Measurements from ENCODE around the gene HHEX. TPM values are rescaled to one million over a fixed set of nuclear protein-coding genes. Genes with fewer than 3 reads are reported as not detected.
"Not testable (repeated sequence)": the region's sequence is repeated elsewhere in the genome, so short reads cannot be mapped to it uniquely, and the experiment has no call there.

The HHEX gene
- total RNA-seq, 1 donor from 2014 or later: not detected

GRCh38 chr10:92735938-92736337, 46.2 kb downstream of the HHEX start:
- H3K4me3 Mint-ChIP-seq (ENCODE audit: unreplicated experiment): no peak overlapping the region
- Histone ChIP-seq H3K36me3 (ENCODE audit: insufficient read depth, low read length) (no peaks in the 10 kb centered on the region), H3K27me3 (ENCODE audit: insufficient read depth, low read length) (no peaks in the 10 kb centered on the region), H3K27ac (ENCODE audit: low read depth, low read length) (no peak overlapping the region), H3K9me3 (ENCODE audit: insufficient read depth, low read depth, low read length) (no peaks in the 10 kb centered on the region), H3K4me1 (ENCODE audit: insufficient read depth, low read length) (no peaks in the 10 kb centered on the region), H3K9ac (ENCODE audit: low read length) (no peak overlapping the region), H4K20me1 (ENCODE audit: insufficient read depth, low read length) (no peaks in the 10 kb centered on the region), H3K4me2 (ENCODE audit: low read length) (no peak overlapping the region), H2AFZ (ENCODE audit: low read depth, low read length) (no peak overlapping the region), H3K79me2 (ENCODE audit: insufficient read depth, low read length) (no peaks in the 10 kb centered on the region), H3K4me3 (ENCODE audit: insufficient read depth, low read depth, low read length) (no peak overlapping the region)
- H3K27ac Mint-ChIP-seq (ENCODE audit: unreplicated experiment): no peak overlapping the region
- no peak for TF ChIP-seq CTCF (IDR thresholded peaks at IDR 0.05; ENCODE audit: insufficient read depth, low read depth, low read length)
- TF ChIP-seq EZH2 (IDR thresholded peaks at IDR 0.05; ENCODE audit: insufficient read depth, low read length): no peak
- peaks cover 14% of the 10 kb centered on the region for H3K27me3 Mint-ChIP-seq (ENCODE audit: low read depth, unreplicated experiment)
- no peak for DNase-seq (ENCODE audit: low read depth)
- no peak for FAIRE-seq
- H3K9me3 Mint-ChIP-seq (ENCODE audit: unreplicated experiment): peaks cover 2% of the 10 kb centered on the region
- no peaks in the 10 kb centered on the region for H3K4me1 Mint-ChIP-seq (ENCODE audit: low read depth, unreplicated experiment)
- no peaks in the 10 kb centered on the region for H3K36me3 Mint-ChIP-seq (ENCODE audit: low read depth, unreplicated experiment)

GRCh38 chr10:92737484-92737883, 47.7 kb downstream of the HHEX start:
- no peaks in the 10 kb centered on the region for H3K27me3 ChIP-seq (ENCODE audit: insufficient read depth, low read length)
- no peaks in the 10 kb centered on the region for H3K36me3 ChIP-seq (ENCODE audit: insufficient read depth, low read length)
- Mint-ChIP-seq H3K27me3 (ENCODE audit: low read depth, unreplicated experiment) (peaks cover 16% of the 10 kb centered on the region), H3K36me3 (ENCODE audit: low read depth, unreplicated experiment) (no peaks in the 10 kb centered on the region), H3K4me1 (ENCODE audit: low read depth, unreplicated experiment) (no peaks in the 10 kb centered on the region), H3K4me3 (ENCODE audit: unreplicated experiment) (no peak overlapping the region), H3K27ac (ENCODE audit: unreplicated experiment) (no peak overlapping the region), H3K9me3 (ENCODE audit: unreplicated experiment) (peaks cover 2% of the 10 kb centered on the region)
- no peak for FAIRE-seq
- no peaks in the 10 kb centered on the region for H3K4me1 ChIP-seq (ENCODE audit: insufficient read depth, low read length)
- H3K9me3 ChIP-seq (ENCODE audit: insufficient read depth, low read depth, low read length): no peaks in the 10 kb centered on the region
- no peaks in the 10 kb centered on the region for H3K79me2 ChIP-seq (ENCODE audit: insufficient read depth, low read length)
- H3K27ac ChIP-seq (ENCODE audit: low read depth, low read length): no peak overlapping the region
- no peak overlapping the region for H2AFZ ChIP-seq (ENCODE audit: low read depth, low read length)
- H3K4me3 ChIP-seq (ENCODE audit: insufficient read depth, low read depth, low read length): no peak overlapping the region
- no peak for DNase-seq (ENCODE audit: low read depth)
- H3K4me2 ChIP-seq (ENCODE audit: low read length): no peak overlapping the region
- no peak overlapping the region for H3K9ac ChIP-seq (ENCODE audit: low read length)
- H4K20me1 ChIP-seq (ENCODE audit: insufficient read depth, low read length): no peaks in the 10 kb centered on the region
- TF ChIP-seq EZH2 (IDR thresholded peaks at IDR 0.05; ENCODE audit: insufficient read depth, low read length): no peak
- TF ChIP-seq CTCF (IDR thresholded peaks at IDR 0.05; ENCODE audit: insufficient read depth, low read depth, low read length): no peak

GRCh38 chr10:92740762-92741161, 51.0 kb downstream of the HHEX start:
- peaks cover 4% of the 10 kb centered on the region for H3K27me3 ChIP-seq (ENCODE audit: insufficient read depth, low read length)
- no peaks in the 10 kb centered on the region for H3K4me1 ChIP-seq (ENCODE audit: insufficient read depth, low read length)
- DNase-seq (ENCODE audit: low read depth) (peak; percentile 22), FAIRE-seq (no peak)
- H3K4me1 Mint-ChIP-seq (ENCODE audit: low read depth, unreplicated experiment): no peaks in the 10 kb centered on the region
- no peak overlapping the region for H3K4me3 ChIP-seq (ENCODE audit: insufficient read depth, low read depth, low read length)
- no peak overlapping the region for H2AFZ ChIP-seq (ENCODE audit: low read depth, low read length)
- H3K79me2 ChIP-seq (ENCODE audit: insufficient read depth, low read length): no peaks in the 10 kb centered on the region
- H3K9ac ChIP-seq (ENCODE audit: low read length): no peak overlapping the region
- no peak overlapping the region for H3K4me3 Mint-ChIP-seq (ENCODE audit: unreplicated experiment)
- H3K36me3 Mint-ChIP-seq (ENCODE audit: low read depth, unreplicated experiment): no peaks in the 10 kb centered on the region
- peaks cover 26% of the 10 kb centered on the region for H3K27me3 Mint-ChIP-seq (ENCODE audit: low read depth, unreplicated experiment)
- H3K4me2 ChIP-seq (ENCODE audit: low read length): no peak overlapping the region
- no peaks in the 10 kb centered on the region for H3K36me3 ChIP-seq (ENCODE audit: insufficient read depth, low read length)
- no peak for TF ChIP-seq CTCF (IDR thresholded peaks at IDR 0.05; ENCODE audit: insufficient read depth, low read depth, low read length)
- TF ChIP-seq EZH2 (IDR thresholded peaks at IDR 0.05; ENCODE audit: insufficient read depth, low read length): no peak
- no peaks in the 10 kb centered on the region for H4K20me1 ChIP-seq (ENCODE audit: insufficient read depth, low read length)
- no peaks in the 10 kb centered on the region for H3K9me3 ChIP-seq (ENCODE audit: insufficient read depth, low read depth, low read length)
- no peak overlapping the region for H3K27ac ChIP-seq (ENCODE audit: low read depth, low read length)
- peaks cover 2% of the 10 kb centered on the region for H3K9me3 Mint-ChIP-seq (ENCODE audit: unreplicated experiment)
- H3K27ac Mint-ChIP-seq (ENCODE audit: unreplicated experiment): no peak overlapping the region

- not testable (repeated sequence) for H3K9me3 ChIP-seq (ENCODE audit: insufficient read depth, low read depth, low read length); DNase-seq (ENCODE audit: low read depth); H2AFZ ChIP-seq (ENCODE audit: low read depth, low read length); H3K4me1 ChIP-seq (ENCODE audit: insufficient read depth, low read length); H3K36me3 Mint-ChIP-seq (ENCODE audit: low read depth, unreplicated experiment); H3K4me3 Mint-ChIP-seq (ENCODE audit: unreplicated experiment); H3K36me3 ChIP-seq (ENCODE audit: insufficient read depth, low read length); H4K20me1 ChIP-seq (ENCODE audit: insufficient read depth, low read length); H3K27ac ChIP-seq (ENCODE audit: low read depth, low read length); H3K4me1 Mint-ChIP-seq (ENCODE audit: low read depth, unreplicated experiment); H3K79me2 ChIP-seq (ENCODE audit: insufficient read depth, low read length); H3K9me3 Mint-ChIP-seq (ENCODE audit: unreplicated experiment); H3K4me3 ChIP-seq (ENCODE audit: insufficient read depth, low read depth, low read length); H3K27me3 ChIP-seq (ENCODE audit: insufficient read depth, low read length); H3K4me2 ChIP-seq (ENCODE audit: low read length); H3K9ac ChIP-seq (ENCODE audit: low read length); H3K27ac Mint-ChIP-seq (ENCODE audit: unreplicated experiment); FAIRE-seq
- H3K27me3 Mint-ChIP-seq (ENCODE audit: low read depth, unreplicated experiment): peaks cover 24% of the 10 kb centered on the region
Observed at GRCh38 chr10:92741741-92742140, 52.0 kb downstream of the HHEX start.

Measured in astrocyte (in vitro differentiated cells and primary cell).